Measurements from ENCODE around the gene IDH3B. TPM values are rescaled to one million over a fixed set of nuclear protein-coding genes. Genes with fewer than 3 reads are reported as not detected.

The IDH3B gene
- total and polyA plus RNA-seq, 2 of the 13 experiments (the other 11 are each of a cell fraction or from before 2014, with no cell fraction given): 215 to 254 TPM

GRCh38 chr20:2663887-2664719 is at the start of gene IDH3B (continued):
- TF ChIP-seq CBX5 (CRISPR knock-in tag; IDR thresholded peaks at IDR 0.05; ENCODE audit: borderline replicate concordance): peak; percentile 99
- TF ChIP-seq ZNF556 (CRISPR knock-in tag; IDR thresholded peaks at IDR 0.05; ENCODE audit: borderline replicate concordance): peak; percentile 94; the same call in 1 of the 2 replicates
- TF ChIP-seq ELK4 (CRISPR knock-in tag; IDR thresholded peaks at IDR 0.05; ENCODE audit: borderline replicate concordance): no peak
- no peak for TF ChIP-seq HNRNPK (IDR thresholded peaks at IDR 0.05; ENCODE audit: low read depth, low read length, poor library complexity, severe bottlenecking)
- peak; percentile 63; the same call in 1 of the 2 replicates for TF ChIP-seq GMEB2 (CRISPR knock-in tag; IDR thresholded peaks at IDR 0.05; ENCODE audit: low read depth)
- peak in 1 of 2 experiments; percentile 83; a peak in 2 of 4 replicates for TF ChIP-seq ATF4 (CRISPR knock-in tag; IDR thresholded peaks at IDR 0.05)
- no peak for TF ChIP-seq ZNF17 (CRISPR knock-in tag; IDR thresholded peaks at IDR 0.05)
- TF ChIP-seq ZNF75D (CRISPR knock-in tag; IDR thresholded peaks at IDR 0.05; ENCODE audit: borderline replicate concordance): peak; percentile 75; the same call in 1 of the 2 replicates
- TF ChIP-seq IKZF1 (IDR thresholded peaks at IDR 0.05): no peak
- no peak for TF ChIP-seq ADNP (CRISPR knock-in tag; IDR thresholded peaks at IDR 0.05)
- TF ChIP-seq ZGPAT (CRISPR knock-in tag; IDR thresholded peaks at IDR 0.05): peak; percentile 99
- peak; percentile 98 for TF ChIP-seq TAF1 (CRISPR knock-in tag; IDR thresholded peaks at IDR 0.05)
- peak; percentile 91 for TF ChIP-seq HINFP (CRISPR knock-in tag; IDR thresholded peaks at IDR 0.05; ENCODE audit: low read depth)
- peak; percentile 86 for TF ChIP-seq THRA (CRISPR knock-in tag; IDR thresholded peaks at IDR 0.05; ENCODE audit: borderline replicate concordance)

All from HepG2 (cell line).